T-helper 9 cell (primary cell): Measurements from ENCODE around the gene TEKT2.
A peak's percentile ranks its signal among the peaks of the same experiment; 100 is the strongest.

Source experiments
- DNase-seq: peaks from one replicate; pipeline ENCODE4 v3.0.0-alpha.2; 2020

TEKT2 gene

GRCh38 chr1:36087233-36088123, 3.6 kb downstream of the TEKT2 start:
- DNase-seq: no peak

- DNase-seq: no peak
Observed at GRCh38 chr1:36088265-36088576, 4.3 kb downstream of the TEKT2 start.

GRCh38 chr1:36088577-36089392, 4.9 kb downstream of the TEKT2 start, which contains the start of gene ADPRS:
Gene ADPRS, plus strand, starts transcription at chr1:36088892. Its CDS starts 13 bp downstream, at chr1:36088905.
- DNase-seq: peak; percentile 85

GRCh38 chr1:36089393-36090121, 5.7 kb downstream of the TEKT2 start:
- no peak for DNase-seq

- no peak for DNase-seq
Observed at GRCh38 chr1:36091141-36091540, 7.2 kb downstream of the TEKT2 start.

- no peak for DNase-seq
Observed at GRCh38 chr1:36091698-36092097, 7.8 kb downstream of the TEKT2 start.

GRCh38 chr1:36092166-36092797, 8.4 kb downstream of the TEKT2 start:
- DNase-seq: no peak

GRCh38 chr1:36092798-36093185, 8.9 kb downstream of the TEKT2 start:
- no peak for DNase-seq

- DNase-seq: no peak
Observed at GRCh38 chr1:36093226-36093625, 9.3 kb downstream of the TEKT2 start.

GRCh38 chr1:36093929-36094328, 10.0 kb downstream of the TEKT2 start:
- DNase-seq: no peak

- no peak for DNase-seq
Observed at GRCh38 chr1:36094621-36095061, 10.7 kb downstream of the TEKT2 start.

GRCh38 chr1:36095760-36096405, 12.0 kb downstream of the TEKT2 start:
- no peak for DNase-seq

- DNase-seq: no peak
Observed at GRCh38 chr1:36096500-36097432, 12.9 kb downstream of the TEKT2 start.

GRCh38 chr1:36097693-36098585, 14.0 kb downstream of the TEKT2 start:
- DNase-seq: no peak

- no peak for DNase-seq
Observed at GRCh38 chr1:36098650-36099365, 14.9 kb downstream of the TEKT2 start.

GRCh38 chr1:36099681-36100341, 15.9 kb downstream of the TEKT2 start:
- peak; percentile 72 for DNase-seq

- DNase-seq: no peak
Observed at GRCh38 chr1:36100376-36100775, 16.5 kb downstream of the TEKT2 start.

- DNase-seq: no peak
Observed at GRCh38 chr1:36101546-36101945, 17.7 kb downstream of the TEKT2 start.

GRCh38 chr1:36106269-36106668, 22.4 kb downstream of the TEKT2 start:
- no peak for DNase-seq
